Measurements from ENCODE around the gene KCNQ5. TPM values are rescaled to one million over a fixed set of nuclear protein-coding genes. Genes with fewer than 3 reads are reported as not detected.

Gene KCNQ5
- total RNA-seq, 1 experiment from 2014 or later, result not detected

GRCh38 chr6:73028893-73029450, 407.1 kb downstream of the KCNQ5 start:
- H3K9ac ChIP-seq (ENCODE audit: low read length), result no peak overlapping the region
- DNase-seq (ENCODE audit: low read depth, low spot score) (no peak), ATAC-seq (no peak)
- H3K9me3 ChIP-seq (ENCODE audit: control insufficient read depth in 1 of 2, insufficient read depth in 1 of 2, low read depth in 1 of 2, low read length in 2 of 2), result no peaks in the 10 kb centered on the region
- peaks cover 2 to 11% of the 10 kb centered on the region in 2 experiments; a peak in 3 of 4 replicates for H3K4me1 ChIP-seq (ENCODE audit: control insufficient read depth in 1 of 2, insufficient read depth in 2 of 2, low read length in 2 of 2)
- H2AFZ ChIP-seq (ENCODE audit: low read depth, low read length, poor library complexity, severe bottlenecking), result no peak overlapping the region
- ChIA-PET POLR2A (no interaction called here), RAD21 (ENCODE audit: low non-redundant PET in 1 of 2, low total read pairs in 2 of 2, uncharacterized antibody in 2 of 2, unreplicated experiment in 2 of 2) (no interaction called here), CTCF (no interaction called here)
- intact Hi-C loops (cut with micrococcal nuclease), result no loop called here
- H4K20me1 ChIP-seq (ENCODE audit: insufficient read depth), result no peaks in the 10 kb centered on the region
- H3K27me3 ChIP-seq (ENCODE audit: insufficient read depth, low read length), result peaks cover 52% of the 10 kb centered on the region
- H3K4me3 ChIP-seq (replicated peaks in 1 of 2; ENCODE audit: low read depth in 1 of 2, low read length in 2 of 2), result no peak overlapping the region
- H3K27ac ChIP-seq (ENCODE audit: low read depth, low read length), result no peak overlapping the region
- no peaks in the 10 kb centered on the region for H3K79me2 ChIP-seq (ENCODE audit: insufficient read depth, low read length)
- no peak overlapping the region for H3K4me2 ChIP-seq (ENCODE audit: low read length)
- no peaks in the 10 kb centered on the region for H3K9me2 ChIP-seq (ENCODE audit: insufficient read depth)
- no peak for TF ChIP-seq SP1 (IDR thresholded peaks at IDR 0.05; ENCODE audit: low read depth)
- TF ChIP-seq CBX3 (IDR thresholded peaks at IDR 0.05; ENCODE audit: low read depth), result no peak
- TF ChIP-seq CEBPB (IDR thresholded peaks at IDR 0.05; ENCODE audit: low read depth), result no peak
- no TSS peak for BruUV-seq (replicated peaks)
- H3K36me3 ChIP-seq (ENCODE audit: control insufficient read depth in 1 of 2, insufficient read depth in 2 of 2, low read length in 2 of 2), result no peaks in the 10 kb centered on the region

GRCh38 chr6:73030257-73030656, 408.4 kb downstream of the KCNQ5 start:
- intact Hi-C loops (cut with micrococcal nuclease), result no loop called here
- RAD21 ChIA-PET (ENCODE audit: low non-redundant PET in 1 of 2, low total read pairs in 2 of 2, uncharacterized antibody in 2 of 2, unreplicated experiment in 2 of 2), result no interaction called here
- DNase-seq (ENCODE audit: low read depth, low spot score), result no peak

More at GRCh38 chr6:73030257-73030656, 408.4 kb downstream of the KCNQ5 start:
- BruUV-seq (replicated peaks), result no TSS peak
- H3K4me2 ChIP-seq (ENCODE audit: low read length), result no peak overlapping the region
- no peak overlapping the region for H2AFZ ChIP-seq (ENCODE audit: low read depth, low read length, poor library complexity, severe bottlenecking)
- no peak overlapping the region for H3K27ac ChIP-seq (ENCODE audit: low read depth, low read length)
- POLR2A ChIA-PET, result no interaction called here
- no peaks in the 10 kb centered on the region for H3K79me2 ChIP-seq (ENCODE audit: insufficient read depth, low read length)
- H3K4me1 ChIP-seq (ENCODE audit: control insufficient read depth in 1 of 2, insufficient read depth in 2 of 2, low read length in 2 of 2), result peaks cover 2 to 11% of the 10 kb centered on the region in 2 experiments; a peak in 3 of 4 replicates
- H3K9ac ChIP-seq (ENCODE audit: low read length), result no peak overlapping the region
- H3K27me3 ChIP-seq (ENCODE audit: insufficient read depth, low read length), result peaks cover 41% of the 10 kb centered on the region
- H3K4me3 ChIP-seq (replicated peaks in 1 of 2; ENCODE audit: low read depth in 1 of 2, low read length in 2 of 2), result no peak overlapping the region
- H3K36me3 ChIP-seq (ENCODE audit: control insufficient read depth in 1 of 2, insufficient read depth in 2 of 2, low read length in 2 of 2), result no peaks in the 10 kb centered on the region
- no peaks in the 10 kb centered on the region for H4K20me1 ChIP-seq (ENCODE audit: insufficient read depth)
- no peaks in the 10 kb centered on the region for H3K9me3 ChIP-seq (ENCODE audit: control insufficient read depth in 1 of 2, insufficient read depth in 1 of 2, low read depth in 1 of 2, low read length in 2 of 2)
- ATAC-seq, result no peak
- no peaks in the 10 kb centered on the region for H3K9me2 ChIP-seq (ENCODE audit: insufficient read depth)
- no peak for TF ChIP-seq SIN3A (IDR thresholded peaks at IDR 0.05; ENCODE audit: low read depth)
- no peak for TF ChIP-seq POLR2AphosphoS5 (IDR thresholded peaks at IDR 0.05; ENCODE audit: low read depth, low read length)
- CTCF ChIA-PET, result no interaction called here

Measured in HCT116 (cell line).